ENCODE results near the gene ZNF423. TPM values are rescaled to one million over a fixed set of nuclear protein-coding genes. Genes with fewer than 3 reads are reported as not detected.

Gene ZNF423
- total RNA-seq, 1 donor from 2014 or later: 19.8 TPM

GRCh38 chr16:49867234-49867633, 11.3 kb upstream of the ZNF423 start:
- peaks cover 2% of the 10 kb centered on the region for H3K4me1 Mint-ChIP-seq
- TF ChIP-seq CTCF (IDR thresholded peaks at IDR 0.05; ENCODE audit: unreplicated experiment): no peak
- no peak for DNase-seq (ENCODE audit: low spot score in 2 of 2, unreplicated experiment in 2 of 2)
- H3K36me3 Mint-ChIP-seq: no peaks in the 10 kb centered on the region
- no peaks in the 10 kb centered on the region for H3K9me3 Mint-ChIP-seq
- H3K27me3 Mint-ChIP-seq (ENCODE audit: low read depth): peaks cover 10% of the 10 kb centered on the region
- no peak overlapping the region for H3K4me3 Mint-ChIP-seq
- H3K27ac Mint-ChIP-seq: no peak overlapping the region

- no peak for TF ChIP-seq CTCF (IDR thresholded peaks at IDR 0.05; ENCODE audit: unreplicated experiment)
- H3K27ac Mint-ChIP-seq: no peak overlapping the region
- no peak overlapping the region for H3K4me3 Mint-ChIP-seq
- peaks cover 2% of the 10 kb centered on the region for H3K4me1 Mint-ChIP-seq
- no peaks in the 10 kb centered on the region for H3K9me3 Mint-ChIP-seq
- H3K27me3 Mint-ChIP-seq (ENCODE audit: low read depth): peaks cover 14% of the 10 kb centered on the region
- no peak for DNase-seq (ENCODE audit: low spot score in 2 of 2, unreplicated experiment in 2 of 2)
- H3K36me3 Mint-ChIP-seq: no peaks in the 10 kb centered on the region
These were observed 10.7 kb upstream of the ZNF423 start for GRCh38 chr16:49866595-49867071.

- H3K27me3 Mint-ChIP-seq (ENCODE audit: low read depth): peaks cover 29% of the 10 kb centered on the region
- no peaks in the 10 kb centered on the region for H3K9me3 Mint-ChIP-seq
- no peaks in the 10 kb centered on the region for H3K36me3 Mint-ChIP-seq
- H3K4me3 Mint-ChIP-seq: no peak overlapping the region
- H3K27ac Mint-ChIP-seq: no peak overlapping the region
- DNase-seq (ENCODE audit: low spot score in 2 of 2, unreplicated experiment in 2 of 2): no peak
- peaks cover 10% of the 10 kb centered on the region for H3K4me1 Mint-ChIP-seq
- TF ChIP-seq CTCF (IDR thresholded peaks at IDR 0.05; ENCODE audit: unreplicated experiment): no peak
These were observed 6.8 kb upstream of the ZNF423 start for GRCh38 chr16:49862694-49863093.

- no peak overlapping the region for H3K4me3 Mint-ChIP-seq
- peaks cover 12% of the 10 kb centered on the region for H3K4me1 Mint-ChIP-seq
- no peaks in the 10 kb centered on the region for H3K9me3 Mint-ChIP-seq
- no peak for DNase-seq (ENCODE audit: low spot score in 2 of 2, unreplicated experiment in 2 of 2)
- H3K36me3 Mint-ChIP-seq: no peaks in the 10 kb centered on the region
- H3K27ac Mint-ChIP-seq: no peak overlapping the region
- H3K27me3 Mint-ChIP-seq (ENCODE audit: low read depth): peaks cover 33% of the 10 kb centered on the region
- TF ChIP-seq CTCF (IDR thresholded peaks at IDR 0.05; ENCODE audit: unreplicated experiment): no peak
These were observed 5.4 kb upstream of the ZNF423 start for GRCh38 chr16:49861299-49861698.

- DNase-seq (ENCODE audit: low spot score in 2 of 2, unreplicated experiment in 2 of 2): no peak
- H3K4me3 Mint-ChIP-seq: no peak overlapping the region
- H3K27me3 Mint-ChIP-seq (ENCODE audit: low read depth): peaks cover 33% of the 10 kb centered on the region
- H3K9me3 Mint-ChIP-seq: no peaks in the 10 kb centered on the region
- no peak for TF ChIP-seq CTCF (IDR thresholded peaks at IDR 0.05; ENCODE audit: unreplicated experiment)
- H3K4me1 Mint-ChIP-seq: peaks cover 12% of the 10 kb centered on the region
- H3K27ac Mint-ChIP-seq: no peak overlapping the region
- no peaks in the 10 kb centered on the region for H3K36me3 Mint-ChIP-seq
These were observed 4.7 kb upstream of the ZNF423 start for GRCh38 chr16:49860593-49860992.
